HG03442 (cell line): ENCODE data around the gene JPH2.

Experiments
- ATAC-seq: cut with Tn5 transposase; IDR thresholded peaks from one replicate; pipeline ENCODE4 v1.9.1; 2021; ENCODE audit warnings: mild to moderate bottlenecking, moderate library complexity; ENCODE audit not compliant: unreplicated experiment

Gene JPH2

DNA sequence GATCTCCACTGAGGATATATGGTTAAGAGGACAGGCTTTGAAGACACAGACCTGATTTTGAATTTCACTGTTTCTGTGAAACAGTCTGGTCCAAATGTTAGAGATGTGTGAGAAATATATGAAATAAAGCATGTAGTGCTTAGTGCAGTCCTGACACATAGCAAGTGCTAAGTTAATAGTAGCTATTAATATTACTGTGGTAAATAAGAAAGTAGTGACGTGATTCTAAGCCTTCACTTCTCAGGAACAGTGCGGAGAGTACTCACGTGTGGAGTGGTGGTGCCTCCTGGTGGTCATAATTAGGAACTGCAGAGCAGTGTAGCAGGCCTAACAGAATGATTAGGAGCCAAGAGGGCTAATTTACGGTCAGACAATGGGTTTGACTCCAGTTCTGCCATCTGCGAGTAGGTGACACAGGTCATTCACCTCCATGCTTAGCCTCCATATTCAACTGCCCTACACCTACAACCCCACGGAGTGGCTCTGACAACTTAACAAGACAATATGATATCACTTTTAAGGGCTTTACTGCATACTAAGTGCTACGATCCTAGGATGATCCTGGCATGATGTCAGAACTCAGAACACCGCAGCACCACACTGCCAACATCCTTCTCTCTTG, 106.2 kb downstream of the JPH2 start:
- ATAC-seq: peak; percentile 69

DNA sequence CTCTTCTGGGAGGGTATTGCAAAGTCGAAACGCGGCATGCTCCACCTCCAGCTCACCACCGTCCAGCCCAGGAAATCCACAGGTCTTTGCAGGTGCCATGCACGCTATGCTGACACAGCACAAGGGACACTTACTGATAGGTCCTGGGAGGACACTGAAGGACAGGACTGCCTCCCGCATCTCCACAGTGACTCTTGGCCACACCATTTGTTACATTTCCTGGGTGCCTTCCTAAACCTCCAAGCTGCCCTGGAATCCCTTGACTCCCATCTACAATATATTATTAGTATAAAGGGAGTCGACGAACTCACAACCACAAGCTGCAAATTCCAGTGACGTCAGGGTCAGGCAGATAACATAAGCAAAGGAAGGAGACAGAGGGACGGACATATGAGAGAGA, 106.9 kb downstream of the JPH2 start:
- ATAC-seq: no peak

DNA sequence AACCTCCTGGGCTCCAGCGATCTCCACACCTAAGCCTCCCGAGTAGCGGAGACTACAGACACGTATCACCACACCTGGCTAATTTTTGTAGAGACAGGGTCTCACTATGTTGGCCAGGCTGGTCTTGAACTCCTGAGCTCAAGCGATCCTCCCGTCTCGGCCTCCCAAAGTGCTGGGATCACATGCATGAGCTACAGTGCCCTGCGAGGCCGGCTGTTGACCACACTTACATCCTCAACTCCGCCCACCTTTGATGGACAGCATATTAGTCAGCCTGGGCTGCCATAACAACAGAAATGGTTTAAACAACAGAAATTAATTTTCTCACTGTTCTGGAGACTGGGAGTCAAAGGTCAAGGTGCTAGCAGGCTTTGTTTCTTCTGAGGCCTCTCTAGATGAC, 107.7 kb downstream of the JPH2 start:
- no peak for ATAC-seq

DNA sequence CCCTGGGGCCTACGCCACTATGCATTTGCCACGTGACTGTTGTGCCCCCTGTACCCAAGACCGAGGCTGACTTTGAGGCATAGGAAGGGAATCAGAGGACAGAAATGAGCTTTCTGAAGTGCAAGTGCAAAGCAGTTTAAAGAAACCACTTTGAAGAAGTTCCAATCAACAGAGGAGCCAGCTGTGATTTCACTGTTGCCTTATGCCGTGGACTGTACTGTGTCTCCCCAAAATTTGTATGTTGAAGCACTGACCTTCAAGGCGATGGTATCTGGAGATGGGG, 111.1 kb downstream of the JPH2 start:
- ATAC-seq: no peak

DNA sequence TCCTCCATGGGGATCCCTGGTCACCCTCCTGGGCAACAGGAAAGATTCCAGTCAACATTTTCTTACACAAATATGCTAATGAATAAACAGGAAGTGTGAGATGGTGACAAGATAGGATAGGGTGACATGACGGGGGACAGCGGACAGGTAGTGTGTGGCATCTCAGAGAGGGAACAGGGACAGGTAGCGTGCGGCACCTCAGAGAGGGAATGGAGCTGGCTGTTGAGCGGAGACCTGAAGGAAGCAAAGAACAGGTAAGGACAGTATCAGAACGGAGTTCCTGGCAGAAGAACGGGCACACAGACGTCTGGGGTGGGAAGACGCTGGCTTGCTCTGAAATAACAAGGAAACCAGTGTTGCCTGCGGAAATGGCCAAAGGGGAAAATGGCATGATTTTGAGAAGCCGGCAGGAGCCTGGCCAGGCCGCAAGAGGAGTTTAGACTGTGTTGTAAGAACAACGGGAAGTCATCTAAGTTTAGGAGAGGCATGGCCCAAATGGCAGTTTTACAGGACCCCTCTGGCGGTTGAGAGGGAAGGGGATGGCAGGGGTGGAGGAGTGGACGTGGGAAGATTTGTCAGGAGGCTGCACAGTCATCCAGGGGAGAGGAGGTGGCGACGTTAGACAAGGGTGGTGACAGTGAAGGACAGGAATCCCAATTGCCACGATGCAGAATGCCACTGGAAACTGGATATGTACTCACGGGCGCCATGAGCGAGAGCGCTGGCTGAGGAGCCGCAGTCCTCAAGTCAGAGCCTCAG, 111.6 kb downstream of the JPH2 start:
- ATAC-seq: no peak

DNA sequence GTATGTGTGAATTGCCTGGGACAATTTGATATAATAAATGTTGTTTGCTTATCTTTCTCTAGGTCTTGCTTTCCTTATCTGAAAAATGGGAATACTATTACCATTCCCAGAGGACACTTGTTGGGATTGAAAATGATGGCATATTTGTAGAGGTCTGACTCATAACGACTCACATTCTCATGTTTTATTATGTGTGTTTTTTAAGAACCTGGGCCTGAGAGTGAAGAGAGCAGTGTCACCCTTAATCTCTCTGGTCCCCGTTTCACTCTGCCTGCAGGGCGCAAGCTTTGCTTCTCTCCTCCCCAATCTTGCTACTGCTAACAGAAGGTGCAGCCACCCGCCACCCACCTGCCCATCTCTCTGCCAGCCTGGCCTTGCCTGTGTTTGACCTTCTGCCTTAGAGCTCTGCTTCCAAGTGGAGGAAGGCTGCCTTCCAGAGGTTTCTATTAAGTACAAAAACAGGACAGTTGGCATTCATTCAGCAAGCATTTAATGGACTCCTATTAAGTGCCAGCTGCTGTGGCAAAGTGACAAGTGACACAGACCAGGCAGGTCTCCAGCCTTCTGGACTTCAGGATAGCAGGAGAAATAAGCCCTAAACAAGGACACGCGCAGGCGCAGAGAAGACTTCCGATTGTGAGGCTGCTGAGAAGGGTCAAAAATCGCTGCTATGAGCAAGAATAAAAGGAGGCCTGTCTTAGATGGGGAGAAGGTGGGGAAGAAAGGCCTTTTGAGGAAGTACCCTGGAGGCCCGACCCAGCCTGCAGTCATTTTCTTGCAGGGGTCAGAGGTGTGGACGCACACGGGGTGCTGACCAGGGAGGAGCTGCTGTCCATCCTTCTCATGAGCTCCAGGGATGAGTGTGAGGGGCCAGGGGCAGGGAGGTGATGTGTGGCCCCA, 112.5 kb downstream of the JPH2 start:
- no peak for ATAC-seq

DNA sequence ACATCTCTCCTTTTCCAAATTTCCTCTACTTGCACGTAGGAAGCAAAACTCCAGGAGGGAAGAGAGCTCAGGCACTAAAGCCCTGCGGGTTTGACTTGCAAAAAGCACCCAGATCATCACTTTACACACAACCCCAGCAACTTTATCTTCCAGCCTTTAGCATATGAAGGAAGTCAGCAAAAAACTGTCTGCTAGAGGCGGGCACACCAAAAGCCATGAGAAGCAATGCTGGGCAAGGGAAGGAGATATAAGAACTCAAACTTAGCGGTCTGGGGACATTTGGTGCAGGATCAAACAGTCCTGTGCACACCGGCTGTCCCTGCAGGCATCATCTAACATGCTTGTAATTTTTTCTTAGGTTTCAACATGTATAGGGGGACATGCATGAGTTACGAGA, 113.3 kb downstream of the JPH2 start:
- no peak for ATAC-seq

DNA sequence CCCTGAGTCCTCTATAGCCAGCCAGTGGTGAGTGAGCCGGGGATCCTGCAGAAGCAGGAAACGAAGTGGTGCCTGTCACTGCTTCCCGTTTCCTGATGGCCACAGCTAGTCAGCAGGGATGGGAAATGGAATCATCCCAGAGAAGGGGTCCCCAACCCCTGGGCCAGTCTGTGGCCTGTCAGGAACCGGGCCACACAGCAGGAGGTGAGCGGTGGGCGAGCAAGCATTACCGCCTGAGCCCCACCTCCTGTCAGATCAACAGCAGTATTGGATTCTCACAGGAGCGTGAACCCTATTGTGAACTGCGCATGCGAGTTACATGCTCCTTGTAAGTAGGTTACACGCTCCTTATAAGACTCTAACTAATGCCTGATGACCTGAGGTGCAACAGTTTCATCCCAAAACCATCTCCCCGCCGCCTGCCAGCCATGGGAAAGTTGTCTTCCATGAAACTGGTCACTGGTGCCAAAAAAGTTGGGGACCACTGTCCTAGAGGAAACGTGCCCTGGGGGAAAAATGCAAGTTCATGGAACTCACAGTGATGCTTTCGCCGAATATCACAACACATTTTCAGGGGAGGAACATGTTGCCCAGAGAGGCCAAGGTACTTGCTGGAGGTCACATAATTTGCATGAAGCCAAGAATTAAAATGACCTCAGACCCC, 113.8 kb downstream of the JPH2 start:
- no peak for ATAC-seq

DNA sequence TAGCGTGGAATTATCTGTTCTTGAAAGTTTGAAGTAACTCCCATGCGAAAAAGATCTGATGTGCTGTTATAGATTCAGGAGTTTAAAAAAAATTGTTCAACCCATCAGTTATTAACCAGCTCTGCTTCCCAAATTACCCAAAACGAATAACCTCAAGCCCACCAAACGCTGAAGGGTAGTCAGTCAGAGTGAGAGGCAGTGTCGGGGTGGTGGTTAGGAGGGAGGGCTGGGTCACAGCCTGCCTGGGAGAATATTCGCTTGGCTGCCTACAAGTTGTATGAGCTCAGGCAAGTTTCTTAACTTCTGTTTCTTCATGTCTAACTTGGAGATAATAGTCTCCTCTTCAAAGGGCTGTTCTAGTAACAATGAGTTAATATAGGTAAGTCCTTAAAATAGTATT, 114.6 kb downstream of the JPH2 start:
- no peak for ATAC-seq

DNA sequence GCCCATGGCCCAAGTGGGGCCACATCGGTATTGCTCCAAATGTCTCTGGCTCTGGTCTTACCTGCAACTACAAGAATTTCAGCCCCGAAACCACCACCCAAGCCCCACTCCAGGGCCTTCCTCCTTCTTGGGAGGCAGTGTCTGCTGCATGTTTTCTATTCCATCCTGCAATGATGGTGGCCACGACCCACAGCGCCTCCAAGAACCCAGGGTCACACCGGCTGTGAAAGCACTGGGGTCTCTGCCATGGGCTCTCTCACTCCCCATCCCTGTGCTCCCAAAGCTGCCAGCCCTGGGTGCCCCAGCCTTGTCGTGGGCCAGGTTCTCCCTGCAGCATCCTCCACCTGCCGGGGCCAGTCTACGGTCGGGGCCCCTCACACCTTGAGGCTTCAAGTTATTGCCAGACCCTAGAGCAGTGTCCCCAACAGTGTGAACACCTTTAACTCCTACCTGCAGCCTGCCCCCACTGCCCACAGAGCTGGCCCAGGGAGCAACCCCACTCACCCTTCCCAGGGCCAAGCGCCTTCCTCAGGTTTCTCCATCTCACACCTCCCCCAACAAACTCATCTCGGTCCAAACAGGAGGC, 115.4 kb downstream of the JPH2 start:
- no peak for ATAC-seq

DNA sequence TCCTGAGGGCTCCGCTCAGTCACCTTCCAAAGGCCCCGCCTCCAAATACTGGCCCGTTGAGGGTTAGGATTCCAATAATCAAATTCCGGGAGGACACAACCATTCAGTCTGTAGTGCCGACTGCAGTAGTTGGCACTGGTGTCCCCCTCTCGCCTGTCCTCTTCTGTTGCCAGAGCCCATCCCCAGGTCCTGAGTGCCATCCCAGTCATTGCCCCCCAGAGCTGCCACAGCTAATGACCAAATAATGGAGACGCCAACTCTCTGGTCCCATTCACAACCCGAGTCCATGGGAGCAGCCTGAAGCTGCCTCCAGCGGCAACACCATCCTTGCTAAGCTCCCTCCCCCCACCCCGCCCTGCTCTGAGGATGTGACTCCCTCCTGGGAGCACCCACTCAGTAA, 115.9 kb downstream of the JPH2 start:
- ATAC-seq: no peak

DNA sequence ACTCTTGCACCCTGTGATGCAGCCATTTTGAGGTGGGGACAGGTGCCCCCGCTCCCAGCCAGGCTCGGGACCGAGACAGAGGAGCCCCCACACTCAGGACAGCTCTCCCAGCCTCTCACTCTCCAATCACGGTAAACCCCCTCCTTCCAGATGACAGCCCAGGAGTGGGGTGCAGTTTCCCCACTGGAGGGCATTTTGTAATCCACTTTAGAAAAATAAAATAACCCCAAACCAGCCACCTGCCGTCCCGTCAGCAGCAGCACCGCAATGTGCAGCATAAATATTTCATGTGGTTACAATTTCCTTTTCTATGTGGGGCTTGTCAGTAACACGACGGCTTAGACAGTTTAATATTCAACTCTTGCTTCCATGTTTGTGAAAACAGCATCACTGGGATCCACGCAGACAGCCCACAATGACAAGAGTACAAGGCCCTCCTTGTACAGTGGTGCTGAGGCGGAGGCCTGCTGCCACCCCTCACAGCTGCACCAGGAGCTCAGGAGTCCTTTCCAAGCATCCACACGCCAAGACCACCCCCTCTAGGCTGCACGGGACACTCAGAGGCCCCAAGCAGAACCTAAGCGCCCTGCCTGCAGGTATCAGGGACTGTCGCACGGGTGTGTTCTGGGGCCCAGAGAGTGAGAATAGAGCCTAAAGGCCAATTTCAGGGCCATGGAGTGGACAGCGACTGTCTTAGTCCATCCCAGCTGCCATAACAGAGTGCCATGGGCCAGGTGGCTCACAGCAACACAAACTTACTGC, 116.7 kb downstream of the JPH2 start:
- ATAC-seq: no peak

DNA sequence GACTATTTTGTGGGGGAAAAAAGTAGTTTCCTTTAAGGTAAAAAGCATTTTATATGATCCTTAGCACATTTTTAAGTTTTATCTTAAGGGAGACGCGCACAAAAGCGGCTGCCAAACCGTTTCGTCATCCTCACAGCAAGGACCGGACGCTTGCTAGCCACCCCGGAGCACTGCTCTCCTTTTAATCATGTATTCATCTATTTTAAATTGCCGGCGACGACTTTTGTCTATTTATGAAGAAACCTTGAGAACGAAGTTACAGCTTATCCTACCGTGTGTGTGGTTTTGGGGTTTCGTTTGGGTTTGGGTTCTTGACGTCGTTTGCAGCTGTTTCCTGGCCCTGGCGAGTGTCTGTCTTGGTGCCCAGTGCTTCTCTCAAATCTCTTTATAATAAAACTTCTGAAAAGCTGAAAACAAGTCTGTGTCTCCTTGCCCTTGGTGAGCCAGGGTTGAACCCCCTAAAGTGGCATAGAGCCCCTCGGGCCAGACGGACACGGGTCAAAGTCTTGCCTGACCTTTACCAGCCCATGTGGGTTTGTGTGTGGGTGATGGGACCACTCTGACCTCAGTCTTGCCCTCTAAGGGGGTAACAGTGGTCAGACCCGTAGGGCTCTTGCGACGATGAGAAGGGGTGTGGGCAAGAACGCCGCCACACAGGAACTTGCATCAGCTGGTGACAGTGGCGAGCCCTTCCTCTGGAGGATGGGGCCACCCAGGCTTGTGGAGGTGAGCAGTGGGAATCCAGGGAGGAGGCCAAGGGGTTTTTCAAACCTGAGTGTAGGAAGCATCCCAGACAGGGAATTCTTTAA, 117.6 kb downstream of the JPH2 start:
- ATAC-seq: peak; percentile 46

DNA sequence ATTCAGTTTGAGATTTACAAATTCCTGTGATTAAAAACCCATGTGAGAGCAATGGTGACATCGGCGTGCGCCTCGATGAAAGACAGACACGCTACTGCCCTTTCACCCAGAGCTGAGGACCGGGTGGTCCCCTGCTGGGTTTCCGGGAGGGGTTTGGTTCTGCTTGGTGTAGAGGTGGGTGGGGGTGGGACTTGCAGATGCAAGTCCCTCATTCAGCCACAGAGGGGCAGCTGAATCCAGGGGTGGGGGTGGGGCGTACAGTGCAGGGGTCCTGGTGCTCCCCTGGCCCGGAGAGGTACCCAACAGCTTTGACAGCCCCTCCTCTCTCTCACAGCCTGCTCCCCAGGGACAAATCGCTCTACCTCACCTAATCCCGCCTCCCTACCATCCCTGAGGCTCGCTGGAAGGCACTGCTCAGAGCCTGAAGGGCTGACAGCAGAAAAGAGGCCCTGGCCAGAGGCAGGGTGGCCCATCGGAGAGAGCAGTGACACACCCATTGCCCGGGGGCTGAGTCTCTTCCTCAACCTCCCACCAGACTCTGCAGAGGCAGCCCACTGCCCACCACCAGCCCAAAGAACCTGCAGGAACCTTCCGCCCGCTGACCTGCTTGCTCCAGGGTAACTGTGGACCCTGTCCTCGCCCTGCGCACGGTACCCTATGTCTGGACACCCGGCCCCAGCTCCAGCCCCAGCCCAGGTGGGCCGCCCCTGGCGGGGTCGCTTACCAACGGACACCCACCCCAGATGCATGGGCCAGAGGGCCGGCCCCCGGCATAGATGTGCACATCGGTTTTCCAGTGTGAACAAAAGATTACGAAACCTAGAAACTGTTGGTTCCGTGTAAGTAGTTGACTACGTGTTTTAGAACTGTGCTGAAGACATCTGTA, 118.4 kb downstream of the JPH2 start:
- peak; percentile 8 for ATAC-seq

DNA sequence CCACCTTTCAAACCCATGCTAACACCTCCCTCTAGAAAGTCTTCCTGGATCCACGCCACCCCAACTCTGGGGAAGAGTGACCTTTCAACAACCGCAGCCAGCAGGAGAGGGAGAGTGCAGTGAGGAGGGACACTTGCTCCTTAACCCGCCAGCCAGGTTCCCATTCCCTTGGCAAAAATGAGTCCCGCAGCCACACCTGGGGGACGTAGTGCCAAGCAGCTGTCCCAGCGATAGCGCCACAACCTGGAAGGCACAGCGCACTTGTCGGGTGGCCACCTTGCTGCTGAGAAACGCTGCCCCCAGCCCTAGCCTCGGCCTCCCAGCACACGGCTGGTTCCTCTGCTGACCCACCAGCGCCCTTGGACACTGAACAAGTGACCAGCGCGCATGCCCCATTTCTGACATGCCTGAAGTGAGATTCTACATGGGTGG, 119.3 kb downstream of the JPH2 start:
- ATAC-seq: no peak

DNA sequence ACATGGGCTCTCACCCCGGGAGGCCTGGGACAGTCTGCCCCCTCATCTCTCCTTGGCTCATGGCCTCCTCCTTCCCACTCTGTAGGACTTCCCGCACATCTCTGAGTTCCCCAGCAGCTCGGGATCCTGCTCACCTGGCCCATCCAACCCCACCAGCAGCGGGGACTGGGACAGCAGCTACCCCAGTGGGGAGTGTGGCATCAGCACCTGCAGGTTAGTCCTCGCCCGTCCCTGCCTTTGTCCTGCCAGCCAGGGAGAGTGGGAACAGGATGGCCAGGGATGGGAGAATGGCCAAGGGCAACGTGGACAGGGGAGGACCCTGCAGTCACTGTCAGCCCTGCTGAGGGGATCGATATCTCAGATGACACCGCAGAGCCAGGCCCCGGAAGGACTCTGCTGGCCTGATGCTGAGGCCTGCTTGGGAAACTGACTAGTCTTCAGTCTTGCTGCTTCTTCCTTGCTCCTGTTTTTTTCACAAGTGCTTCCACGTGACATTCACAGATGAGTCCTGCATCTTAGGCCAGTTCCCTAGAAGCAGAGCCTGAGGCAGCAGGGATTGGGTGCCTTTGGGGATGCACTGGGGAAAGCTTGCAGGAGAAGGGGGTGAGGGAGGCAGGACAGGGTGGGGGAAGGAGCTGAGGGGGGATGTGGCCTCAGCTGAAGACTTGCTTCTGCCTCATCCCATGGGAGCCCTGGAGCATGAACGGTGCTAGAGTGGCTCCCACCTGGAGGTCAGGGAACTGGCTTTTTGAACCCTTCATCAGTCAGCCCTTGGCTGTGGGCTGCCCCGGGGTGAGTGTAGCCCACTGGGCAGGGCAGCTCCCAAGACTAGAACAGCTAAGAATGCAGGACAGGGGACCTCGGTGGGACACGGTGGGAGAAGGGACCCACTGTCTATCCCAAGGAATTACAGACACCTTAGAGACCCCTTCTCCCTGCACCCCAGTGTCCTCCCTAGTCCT, 120.1 kb downstream of the JPH2 start:
- ATAC-seq: no peak
